ENCODE measurements around the gene DALRD3. TPM values are rescaled to one million over a fixed set of nuclear protein-coding genes. Genes with fewer than 3 reads are reported as not detected.

The DALRD3 gene
- total RNA-seq, 1 experiment from 2014 or later, result 42.9 TPM

GRCh38 chr3:49013113-49013737 lies 5.2 kb downstream of the DALRD3 start:
- Histone ChIP-seq H3K4me2 (ENCODE audit: low read length) (no peak overlapping the region), H3K36me3 (ENCODE audit: control insufficient read depth in 1 of 2, insufficient read depth in 2 of 2, low read length in 2 of 2) (peaks cover 19 to 39% of the 10 kb centered on the region in 2 experiments; a peak in 3 of 4 replicates), H3K4me3 (replicated peaks in 1 of 2; ENCODE audit: low read depth in 1 of 2, low read length in 2 of 2) (no peak overlapping the region), H3K4me1 (ENCODE audit: control insufficient read depth in 1 of 2, insufficient read depth in 2 of 2, low read length in 2 of 2) (peaks cover 8 to 27% of the 10 kb centered on the region in 2 experiments; a peak in 3 of 4 replicates), H4K20me1 (ENCODE audit: insufficient read depth) (no peaks in the 10 kb centered on the region), H2AFZ (ENCODE audit: low read depth, low read length, poor library complexity, severe bottlenecking) (no peak overlapping the region), H3K27ac (ENCODE audit: low read depth, low read length) (no peak overlapping the region), H3K9me3 (ENCODE audit: control insufficient read depth in 1 of 2, insufficient read depth in 1 of 2, low read depth in 1 of 2, low read length in 2 of 2) (no peaks in the 10 kb centered on the region), H3K79me2 (ENCODE audit: insufficient read depth, low read length) (peaks cover 60% of the 10 kb centered on the region), H3K9me2 (ENCODE audit: insufficient read depth) (no peaks in the 10 kb centered on the region), H3K9ac (ENCODE audit: low read length) (no peak overlapping the region), H3K27me3 (ENCODE audit: insufficient read depth, low read length) (no peaks in the 10 kb centered on the region)
- POLR2A ChIA-PET, result interaction anchor here (1.5 to 1.8 kb wide), 2 partner anchors 9 to 16 kb away, joined by 5 read pairs; partner anchors contain the start of genes IMPDH2 and NDUFAF3
- DNase-seq (ENCODE audit: low read depth, low spot score), result no peak
- no TSS peak for BruUV-seq (replicated peaks)
- TF ChIP-seq ZFX (IDR thresholded peaks at IDR 0.05) (no peak), ATF3 (IDR thresholded peaks at IDR 0.05) (no peak), REST (IDR thresholded peaks at IDR 0.05; ENCODE audit: low read depth) (no peak), CBX3 (IDR thresholded peaks at IDR 0.05; ENCODE audit: low read depth) (no peak), CEBPB (IDR thresholded peaks at IDR 0.05; ENCODE audit: low read depth) (no peak), JUND (IDR thresholded peaks at IDR 0.05) (no peak), TCF7L2 (IDR thresholded peaks at IDR 0.05; ENCODE audit: borderline replicate concordance, extremely low read depth, insufficient read depth, insufficient read length) (no peak), FOSL1 (IDR thresholded peaks at IDR 0.05; ENCODE audit: low read depth) (no peak), EZH2phosphoT487 (IDR thresholded peaks at IDR 0.05; ENCODE audit: borderline replicate concordance) (no peak), POLR2AphosphoS5 (IDR thresholded peaks at IDR 0.05; ENCODE audit: low read depth, low read length) (no peak), SP1 (IDR thresholded peaks at IDR 0.05; ENCODE audit: low read depth) (no peak)
- RAD21 ChIA-PET (ENCODE audit: low non-redundant PET in 1 of 2, low total read pairs in 2 of 2, uncharacterized antibody in 2 of 2, unreplicated experiment in 2 of 2), result interaction anchor here in 1 of 2 experiments (0.5 to 0.6 kb wide), 2 partner anchors 25 to 613 kb away, joined by 3 read pairs; no protein-coding TSS in a partner anchor
- CTCF ChIA-PET, result interaction anchor here (0.9 to 2.2 kb wide), 2 partner anchors 16 to 26 kb away, joined by 3 to 15 read pairs; partner anchors contain the start of gene IMPDH2
- no peak for ATAC-seq
- intact Hi-C loops (cut with micrococcal nuclease), result no loop called here

Data from HCT116 (cell line).